CD4-positive, CD25-positive, alpha-beta regulatory T cell (primary cell): ENCODE measurements around the gene ANKS1B. TPM values are rescaled to one million over a fixed set of nuclear protein-coding genes. Genes with fewer than 3 reads are reported as not detected.

ENCODE experiments used
- ATAC-seq, 2 donors: fragments of 150-1000 bp; cut with Tn5 transposase; one replicate each; pipeline ENCODE4 v1.10.0; 2021; ENCODE audit warnings: low read depth in 2 of 2, moderate number of reproducible peaks in 2 of 2, moderate library complexity in 1 of 2
- DNase-seq, 3 donors: peaks; one replicate each; pipeline versions ENCODE4 v3.0.0 to v3.0.0-alpha.2; 2012 to 2022; ENCODE audit warnings: mixed read lengths in 1 of 3
- H3K27ac ChIP-seq: one replicate; pipeline ENCODE4 v1.7.0; 2013; ENCODE audit warnings: mild to moderate bottlenecking, low read length; ENCODE audit not compliant: insufficient read depth, poor library complexity, severe bottlenecking
- H3K27me3 ChIP-seq: one replicate; pipeline ENCODE4 v1.7.0; 2013; ENCODE audit warnings: low read length; ENCODE audit not compliant: control insufficient read depth, insufficient read depth
- H3K36me3 ChIP-seq: one replicate; pipeline ENCODE4 v1.7.0; 2013; ENCODE audit warnings: mild to moderate bottlenecking, low read length, moderate library complexity; ENCODE audit not compliant: control insufficient read depth, insufficient read depth
- H3K4me1 ChIP-seq: 2 replicates; pipeline ENCODE4 v1.7.0; 2013; ENCODE audit warnings: mild to moderate bottlenecking, low read length; ENCODE audit not compliant: insufficient read depth, control insufficient read depth, poor library complexity, severe bottlenecking
- H3K4me3 ChIP-seq: one replicate; pipeline ENCODE4 v1.7.0; 2013; ENCODE audit warnings: low read depth, mild to moderate bottlenecking, low read length, moderate library complexity
- H3K9me3 ChIP-seq, 2 experiments: 1 replicate in 1 of 2; 2 replicates in 1 of 2; pipeline ENCODE4 v1.7.0; 2013; ENCODE audit warnings: low read length in 2 of 2, mild to moderate bottlenecking in 1 of 2, moderate library complexity in 1 of 2; ENCODE audit not compliant: control insufficient read depth in 2 of 2
- H3K27ac Mint-ChIP-seq, 3 donors: one replicate each; pipeline ENCODE4 v1.8.0; 2020 to 2022; ENCODE audit warnings: mild to moderate bottlenecking in 3 of 3, mixed read lengths in 3 of 3, moderate library complexity in 2 of 3
- H3K27me3 Mint-ChIP-seq: one replicate; pipeline ENCODE4 v1.8.0; 2022; ENCODE audit warnings: mild to moderate bottlenecking, mixed read lengths
- H3K36me3 Mint-ChIP-seq: one replicate; pipeline ENCODE4 v1.8.0; 2020; ENCODE audit warnings: mixed read lengths
- H3K4me1 Mint-ChIP-seq, 4 donors: one replicate each; pipeline ENCODE4 v1.8.0; 2020 to 2022; ENCODE audit warnings: mixed read lengths in 4 of 4, mild to moderate bottlenecking in 1 of 4
- H3K4me3 Mint-ChIP-seq, 4 donors: one replicate each; pipeline ENCODE4 v1.8.0; 2020 to 2022; ENCODE audit warnings: mild to moderate bottlenecking in 4 of 4, mixed read lengths in 4 of 4, moderate library complexity in 3 of 4
- H3K9me3 Mint-ChIP-seq, 7 donors: one replicate each; pipeline ENCODE4 v1.8.0; 2020 to 2022; ENCODE audit warnings: mixed read lengths in 7 of 7, mild to moderate bottlenecking in 3 of 7, moderate library complexity in 2 of 7
- polyA plus RNA-seq, 4 donors: library from polyadenylated mRNA; unstranded; fragments of 300-500 nt; fragmentation: Illumina TruSeq; gene quantifications; one replicate each; pipeline ENCODE4 v1.2.3, GENCODE V29; 2021
- total RNA-seq: library from RNA; stranded (reverse); gene quantifications from one replicate; pipeline ENCODE4 v1.2.3, GENCODE V29; 2022

The ANKS1B gene
- total and polyA plus RNA-seq, 5 donors from 2014 or later = 4.0 to 15.9 (median 9.5) TPM

DNA sequence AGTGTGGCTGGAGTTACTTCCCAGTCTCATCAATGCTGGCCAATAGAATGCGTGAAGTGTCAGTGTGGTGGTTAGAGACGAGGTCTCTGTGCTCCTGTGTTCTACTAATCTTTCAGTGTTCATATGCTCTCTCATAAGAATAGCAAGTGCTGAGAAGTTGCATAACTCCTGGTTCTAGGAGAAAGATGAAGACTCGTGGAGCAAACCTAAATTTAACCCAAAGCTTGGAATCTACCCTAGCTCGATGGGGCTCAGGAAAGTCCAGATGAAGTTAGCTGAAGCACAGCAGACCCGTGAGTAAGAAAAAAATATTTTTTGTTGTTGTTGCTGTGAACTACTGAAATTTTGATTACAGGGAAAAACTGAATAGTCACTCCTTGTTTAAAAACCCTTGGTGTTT, 927.1 kb downstream of the ANKS1B start:
- H3K27me3 ChIP-seq = no peaks in the 10 kb centered on the region
- DNase-seq = no peak
- H3K27ac ChIP-seq = no peak overlapping the region
- no peaks in the 10 kb centered on the region for H3K36me3 Mint-ChIP-seq
- no peaks in the 10 kb centered on the region for H3K4me1 Mint-ChIP-seq
- no peaks in the 10 kb centered on the region for H3K4me1 ChIP-seq
- ATAC-seq = no peak
- no peaks in the 10 kb centered on the region for H3K9me3 ChIP-seq
- no peak overlapping the region for H3K27ac Mint-ChIP-seq
- H3K27me3 Mint-ChIP-seq = no peaks in the 10 kb centered on the region
- H3K4me3 Mint-ChIP-seq = no peak overlapping the region
- H3K36me3 ChIP-seq = no peaks in the 10 kb centered on the region
- H3K4me3 ChIP-seq = no peak overlapping the region
- peaks cover 0 to 5% (median 0%) of the 10 kb centered on the region in 7 donors for H3K9me3 Mint-ChIP-seq

GRCh38 chr12:99056186-99056585, 928.5 kb downstream of the ANKS1B start:
- no peaks in the 10 kb centered on the region for H3K27me3 Mint-ChIP-seq
- Histone ChIP-seq H3K36me3 (no peaks in the 10 kb centered on the region), H3K4me1 (no peaks in the 10 kb centered on the region), H3K27me3 (peaks cover 2% of the 10 kb centered on the region), H3K27ac (no peak overlapping the region), H3K4me3 (no peak overlapping the region), H3K9me3 (no peaks in the 10 kb centered on the region)
- H3K9me3 Mint-ChIP-seq = peaks cover 0 to 5% (median 0%) of the 10 kb centered on the region in 7 donors
- ATAC-seq (no peak), DNase-seq (no peak)
- no peaks in the 10 kb centered on the region for H3K36me3 Mint-ChIP-seq
- H3K4me3 Mint-ChIP-seq = no peak overlapping the region
- no peaks in the 10 kb centered on the region for H3K4me1 Mint-ChIP-seq
- H3K27ac Mint-ChIP-seq = no peak overlapping the region

DNA sequence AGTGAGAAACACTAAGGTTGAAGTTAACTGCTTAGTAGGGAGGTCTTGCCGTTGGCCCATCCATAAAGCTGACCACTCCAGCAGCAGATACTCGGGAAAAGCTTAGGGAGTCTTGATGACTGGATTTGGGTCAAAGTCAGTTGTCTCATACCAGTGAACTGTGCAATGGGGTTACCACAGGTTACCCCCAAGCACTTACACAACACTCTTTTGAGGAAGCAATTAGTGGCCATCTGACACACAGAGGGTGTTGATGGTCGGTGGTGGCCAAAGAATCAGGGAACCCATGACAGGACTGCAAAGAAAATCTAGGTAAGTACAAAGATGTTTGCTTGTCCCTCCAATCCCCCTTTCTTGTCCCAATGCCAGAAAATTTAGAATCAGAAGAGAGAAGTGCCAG, 929.4 kb downstream of the ANKS1B start:
- Histone ChIP-seq H3K4me1 (no peaks in the 10 kb centered on the region), H3K4me3 (no peak overlapping the region), H3K27ac (no peak overlapping the region), H3K36me3 (no peaks in the 10 kb centered on the region), H3K27me3 (peaks cover 2% of the 10 kb centered on the region), H3K9me3 (no peaks in the 10 kb centered on the region)
- peaks cover 0 to 3% (median 0%) of the 10 kb centered on the region in 7 donors for H3K9me3 Mint-ChIP-seq
- H3K4me3 Mint-ChIP-seq = no peak overlapping the region
- ATAC-seq = no peak
- H3K27ac Mint-ChIP-seq = no peak overlapping the region
- H3K27me3 Mint-ChIP-seq = no peaks in the 10 kb centered on the region
- no peaks in the 10 kb centered on the region for H3K4me1 Mint-ChIP-seq
- H3K36me3 Mint-ChIP-seq = no peaks in the 10 kb centered on the region
- DNase-seq = no peak

GRCh38 chr12:99054601-99055128, 930.1 kb downstream of the ANKS1B start:
- Histone ChIP-seq H3K27me3 (peaks cover 2% of the 10 kb centered on the region), H3K4me1 (no peaks in the 10 kb centered on the region), H3K4me3 (no peak overlapping the region), H3K36me3 (no peaks in the 10 kb centered on the region), H3K9me3 (no peaks in the 10 kb centered on the region), H3K27ac (no peak overlapping the region)
- H3K9me3 Mint-ChIP-seq = peaks cover 0 to 4% (median 0%) of the 10 kb centered on the region in 7 donors
- no peaks in the 10 kb centered on the region for H3K4me1 Mint-ChIP-seq
- no peak overlapping the region for H3K4me3 Mint-ChIP-seq
- no peak overlapping the region for H3K27ac Mint-ChIP-seq
- H3K27me3 Mint-ChIP-seq = no peaks in the 10 kb centered on the region
- ATAC-seq (no peak), DNase-seq (no peak)
- H3K36me3 Mint-ChIP-seq = no peaks in the 10 kb centered on the region

- ATAC-seq (no peak), DNase-seq (no peak)
- H3K4me3 Mint-ChIP-seq = no peak overlapping the region
- no peaks in the 10 kb centered on the region for H3K27me3 Mint-ChIP-seq
- no peaks in the 10 kb centered on the region for H3K36me3 ChIP-seq
- peaks cover 0 to 4% (median 0%) of the 10 kb centered on the region in 7 donors for H3K9me3 Mint-ChIP-seq
- H3K27me3 ChIP-seq = peaks cover 2% of the 10 kb centered on the region
- H3K36me3 Mint-ChIP-seq = no peaks in the 10 kb centered on the region
- H3K27ac ChIP-seq = no peak overlapping the region
- H3K4me1 ChIP-seq = no peaks in the 10 kb centered on the region
- no peaks in the 10 kb centered on the region for H3K9me3 ChIP-seq
- no peak overlapping the region for H3K27ac Mint-ChIP-seq
- H3K4me3 ChIP-seq = no peak overlapping the region
- no peaks in the 10 kb centered on the region for H3K4me1 Mint-ChIP-seq
Measured at GRCh38 chr12:99053616-99054362, 930.9 kb downstream of the ANKS1B start.

- H3K27me3 ChIP-seq = peaks cover 2% of the 10 kb centered on the region
- Mint-ChIP-seq H3K27ac (no peak overlapping the region), H3K4me1 (no peaks in the 10 kb centered on the region), H3K36me3 (no peaks in the 10 kb centered on the region), H3K27me3 (peaks cover 9% of the 10 kb centered on the region), H3K9me3 (peaks cover 0 to 13% (median 2%) of the 10 kb centered on the region in 7 donors), H3K4me3 (no peak overlapping the region)
- no peaks in the 10 kb centered on the region for H3K36me3 ChIP-seq
- ATAC-seq (no peak), DNase-seq (no peak)
- H3K4me1 ChIP-seq = no peaks in the 10 kb centered on the region
- H3K27ac ChIP-seq = no peak overlapping the region
- no peak overlapping the region for H3K4me3 ChIP-seq
- peaks cover 0 to 6% of the 10 kb centered on the region in 2 experiments for H3K9me3 ChIP-seq
Measured at GRCh38 chr12:99049774-99050173, 935.0 kb downstream of the ANKS1B start.

GRCh38 chr12:99045158-99045557, 939.6 kb downstream of the ANKS1B start:
- Histone ChIP-seq H3K9me3 (peaks cover 0 to 6% of the 10 kb centered on the region in 2 experiments), H3K27ac (no peak overlapping the region), H3K4me3 (no peak overlapping the region), H3K4me1 (no peaks in the 10 kb centered on the region), H3K27me3 (no peaks in the 10 kb centered on the region), H3K36me3 (no peaks in the 10 kb centered on the region)
- Mint-ChIP-seq H3K27me3 (peaks cover 9% of the 10 kb centered on the region), H3K9me3 (peaks cover 0 to 13% (median 2%) of the 10 kb centered on the region in 7 donors), H3K4me1 (no peaks in the 10 kb centered on the region), H3K4me3 (no peak overlapping the region), H3K27ac (no peak overlapping the region), H3K36me3 (no peaks in the 10 kb centered on the region)
- ATAC-seq (no peak), DNase-seq (no peak)
